Thyroid gland (tissue), 4 donors: Measurements from ENCODE around the gene REXO4.

Experiments
- POLR2A ChIP-seq, 2 donors: fragments of 450-650 bp; IDR thresholded peaks; one replicate each; pipeline ENCODE4 v1.6.1; 2017; ENCODE audit warnings: antibody characterized with exemption in 2 of 2, mild to moderate bottlenecking in 2 of 2, moderate library complexity in 1 of 2
- TF ChIP-seq, protein P1 (sequence below), 6 experiments: fragments of 200-600 bp in 3 of 6; fragments of 450-650 bp in 3 of 6; sonication (generic) in 3 of 6; IDR thresholded peaks; one replicate each; pipeline ENCODE4 v1.5.1; 2016 to 2019; ENCODE audit warnings: antibody characterized with exemption in 6 of 6, mild to moderate bottlenecking in 2 of 6, inconsistent platforms in 1 of 6, moderate library complexity in 1 of 6

DNA sequence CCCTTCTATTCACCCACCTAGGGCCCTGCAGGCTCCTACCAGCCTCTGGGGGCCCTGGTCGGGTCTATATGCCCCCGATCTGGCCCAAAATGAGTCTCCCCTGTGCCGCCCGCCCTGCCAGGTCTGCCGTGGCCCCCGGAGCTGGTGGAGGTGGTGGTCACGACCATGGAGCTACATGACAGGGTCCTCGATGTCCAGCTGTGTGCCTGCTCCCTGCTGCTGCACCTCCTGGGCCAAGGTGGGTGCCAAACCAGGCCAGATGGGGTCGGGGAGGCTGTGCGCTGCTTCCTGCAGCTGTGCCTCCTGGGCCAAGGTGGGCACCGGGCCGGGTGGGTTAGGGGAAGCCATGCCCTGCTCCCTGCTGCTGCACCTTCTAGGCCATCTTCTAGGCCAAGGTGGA is 17.5 kb downstream of the REXO4 start:
- TF ChIP-seq, protein P1, sequence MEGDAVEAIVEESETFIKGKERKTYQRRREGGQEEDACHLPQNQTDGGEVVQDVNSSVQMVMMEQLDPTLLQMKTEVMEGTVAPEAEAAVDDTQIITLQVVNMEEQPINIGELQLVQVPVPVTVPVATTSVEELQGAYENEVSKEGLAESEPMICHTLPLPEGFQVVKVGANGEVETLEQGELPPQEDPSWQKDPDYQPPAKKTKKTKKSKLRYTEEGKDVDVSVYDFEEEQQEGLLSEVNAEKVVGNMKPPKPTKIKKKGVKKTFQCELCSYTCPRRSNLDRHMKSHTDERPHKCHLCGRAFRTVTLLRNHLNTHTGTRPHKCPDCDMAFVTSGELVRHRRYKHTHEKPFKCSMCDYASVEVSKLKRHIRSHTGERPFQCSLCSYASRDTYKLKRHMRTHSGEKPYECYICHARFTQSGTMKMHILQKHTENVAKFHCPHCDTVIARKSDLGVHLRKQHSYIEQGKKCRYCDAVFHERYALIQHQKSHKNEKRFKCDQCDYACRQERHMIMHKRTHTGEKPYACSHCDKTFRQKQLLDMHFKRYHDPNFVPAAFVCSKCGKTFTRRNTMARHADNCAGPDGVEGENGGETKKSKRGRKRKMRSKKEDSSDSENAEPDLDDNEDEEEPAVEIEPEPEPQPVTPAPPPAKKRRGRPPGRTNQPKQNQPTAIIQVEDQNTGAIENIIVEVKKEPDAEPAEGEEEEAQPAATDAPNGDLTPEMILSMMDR (IDR thresholded peaks at IDR 0.05): no peak
- no peak for TF ChIP-seq POLR2A (IDR thresholded peaks at IDR 0.05)
